Measurements from ENCODE around the gene VAMP7.
A peak's percentile ranks its signal among the peaks of the same experiment; 100 is the strongest.
"Not testable (repeated sequence)": the region's sequence is repeated elsewhere in the genome, so short reads cannot be mapped to it uniquely, and the experiment has no call there.

VAMP7 gene

GRCh38 chrX:155923200-155923599 is 42.1 kb downstream of the VAMP7 start:
- DNase-seq, result no peak

GRCh38 chrX:155930852-155931618 is 49.9 kb downstream of the VAMP7 start:
- DNase-seq, result not testable (repeated sequence)

- no peak for DNase-seq
Observed at GRCh38 chrX:155938132-155938531, 57.0 kb downstream of the VAMP7 start.

- no peak for DNase-seq
Observed at GRCh38 chrX:155949098-155949497, 68.0 kb downstream of the VAMP7 start.

GRCh38 chrX:155951237-155951789 is 70.2 kb downstream of the VAMP7 start:
- DNase-seq, result no peak

GRCh38 chrX:155953055-155953454 is 71.9 kb downstream of the VAMP7 start:
- DNase-seq, result no peak

- DNase-seq, result no peak
Observed at GRCh38 chrX:155954793-155955192, 73.6 kb downstream of the VAMP7 start.

GRCh38 chrX:155956099-155956498 is 75.0 kb downstream of the VAMP7 start:
- DNase-seq, result no peak

- DNase-seq, result no peak
Observed at GRCh38 chrX:155956649-155957048, 75.5 kb downstream of the VAMP7 start.

- DNase-seq, result no peak
Observed at GRCh38 chrX:155957843-155958242, 76.7 kb downstream of the VAMP7 start.

GRCh38 chrX:155959018-155959587 is 78.0 kb downstream of the VAMP7 start:
- DNase-seq, result no peak

GRCh38 chrX:155962906-155963305 is 81.8 kb downstream of the VAMP7 start:
- DNase-seq, result no peak

- DNase-seq, result peak; percentile 45
Observed at GRCh38 chrX:155966876-155967275, 85.7 kb downstream of the VAMP7 start.

- no peak for DNase-seq
Observed at GRCh38 chrX:155967653-155968325, 86.6 kb downstream of the VAMP7 start.

- DNase-seq, result no peak
Observed at GRCh38 chrX:155968326-155968661, 87.1 kb downstream of the VAMP7 start.

- DNase-seq, result no peak
Observed at GRCh38 chrX:155968791-155969190, 87.6 kb downstream of the VAMP7 start.

GRCh38 chrX:155971658-155972057 is 90.5 kb downstream of the VAMP7 start:
- not testable (repeated sequence) for DNase-seq

GRCh38 chrX:155972241-155972640 is 91.1 kb downstream of the VAMP7 start:
- not testable (repeated sequence) for DNase-seq

- no peak for DNase-seq
Observed at GRCh38 chrX:155983326-155983725, 102.2 kb downstream of the VAMP7 start.

- DNase-seq, result no peak
Observed at GRCh38 chrX:155985208-155985607, 104.1 kb downstream of the VAMP7 start.

- not testable (repeated sequence) for DNase-seq
Observed at GRCh38 chrX:155986995-155987394, 105.8 kb downstream of the VAMP7 start.

GRCh38 chrX:155988859-155989258 is 107.7 kb downstream of the VAMP7 start:
- no peak for DNase-seq
